BJ (cell line): ENCODE data around the gene GUCY2D. TPM values are rescaled to one million over a fixed set of nuclear protein-coding genes. Genes with fewer than 3 reads are reported as not detected.

Experiments used
- CTCF ChIA-PET: fragments of 350-600 bp; formaldehyde crosslinking; extraction: SDS; loops from one replicate; lab custom pipeline; 2021; ENCODE audit warnings: antibody characterized with exemption, inconsistent platforms; lab: Yijun Ruan, JAX
- POLR2A ChIA-PET: fragments of 300-600 bp; sonication (Branson Sonifier 250); formaldehyde crosslinking; extraction: SDS; loops from one replicate; lab custom pipeline; 2021; ENCODE audit warnings: antibody characterized with exemption; lab: Charles Lee
- DNase-seq: peaks from one replicate; pipeline ENCODE4 v3.0.0-alpha.2; 2011; ENCODE audit warnings: low read depth
- H3K27me3 ChIP-seq: 2 replicates; pipeline ENCODE4 v1.6.0; 2011; ENCODE audit warnings: low read length; ENCODE audit not compliant: control insufficient read depth, insufficient read depth
- H3K36me3 ChIP-seq: 2 replicates; pipeline ENCODE4 v1.5.1; 2011; ENCODE audit warnings: low read length; ENCODE audit not compliant: control insufficient read depth, insufficient read depth
- H3K4me3 ChIP-seq: 2 replicates; pipeline ENCODE4 v1.5.1; 2011; ENCODE audit warnings: low read depth, mild to moderate bottlenecking, control low read depth, low read length
- CTCF ChIP-seq: IDR thresholded peaks from 2 replicates; pipeline ENCODE4 v1.5.1; 2011; ENCODE audit warnings: low read depth, mild to moderate bottlenecking, control low read depth, inconsistent platforms, low read length, moderate library complexity; ENCODE audit not compliant: insufficient read depth
- polyA plus RNA-seq: library from polyadenylated mRNA; depleted of rRNA; stranded (reverse); fragments of >200 nt; gene quantifications from 2 replicates; pipeline ENCODE4 v1.2.3, GENCODE V29; 2011

GUCY2D gene
- polyA plus RNA-seq, 1 experiment: 0.01 TPM

DNA sequence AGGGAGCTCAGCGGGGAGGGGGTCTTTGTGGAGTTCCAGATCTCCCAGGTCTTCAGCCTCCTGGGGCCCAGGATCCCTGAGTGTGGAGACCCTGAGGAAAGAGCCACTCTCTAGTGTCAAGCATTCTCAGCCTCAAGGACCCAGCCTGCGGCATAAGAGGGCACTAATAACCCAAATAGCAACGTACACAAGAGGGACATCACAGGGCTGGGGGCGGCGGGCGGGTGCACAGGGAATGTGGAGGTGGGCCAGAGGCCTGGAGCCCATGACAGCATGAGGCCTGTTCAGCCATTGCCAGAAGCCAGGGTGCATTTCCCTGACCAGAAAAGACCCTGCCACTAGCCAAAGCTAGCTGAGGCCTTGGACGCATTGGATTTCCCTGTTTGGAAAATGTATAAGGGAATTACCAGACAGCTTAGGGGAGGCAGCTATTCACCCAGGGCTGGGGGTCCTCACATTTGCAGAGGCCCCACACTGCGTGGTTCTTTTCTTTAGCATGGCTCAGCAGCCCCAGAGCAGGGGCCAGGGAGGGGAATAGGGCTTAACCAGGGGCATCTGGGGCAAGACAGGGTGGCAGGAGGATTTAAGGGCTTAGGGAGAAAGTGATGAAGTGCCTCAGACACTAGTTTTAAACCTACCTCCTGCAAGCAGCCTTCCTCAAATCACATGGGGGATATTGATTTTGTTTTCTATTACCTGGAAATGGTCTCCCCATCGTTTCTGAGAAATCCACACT lies 22.9 kb downstream of the GUCY2D start:
- DNase-seq: no peak
- CTCF ChIA-PET: interaction anchor here (0.9 to 1.7 kb wide), 4 partner anchors 12 to 35 kb away, joined by 3 to 6 read pairs (median 3); no protein-coding TSS in a partner anchor
- Histone ChIP-seq H3K4me3 (no peak overlapping the region), H3K27me3 (peaks cover 12% of the 10 kb centered on the region), H3K36me3 (no peaks in the 10 kb centered on the region)
- POLR2A ChIA-PET: no interaction called here
- TF ChIP-seq CTCF: no peak

DNA sequence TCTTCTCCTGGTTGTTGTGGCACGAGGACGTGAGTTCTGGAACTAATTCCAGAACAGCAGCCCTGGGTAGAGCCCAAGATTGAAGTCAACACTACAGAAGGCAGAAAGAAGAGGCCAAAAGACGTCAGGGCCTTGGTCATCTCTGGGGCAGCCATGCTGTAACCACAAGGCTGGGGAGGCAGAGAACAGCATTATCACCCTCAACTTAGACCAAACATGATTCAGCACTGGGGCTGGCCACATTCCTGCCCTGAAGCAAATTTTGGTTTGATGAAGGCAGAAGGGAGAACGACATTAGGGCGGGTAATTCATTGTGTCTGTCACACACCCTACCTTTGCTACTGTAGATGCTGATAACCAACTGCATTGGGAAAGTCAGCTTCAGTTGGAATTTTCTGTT lies 26.7 kb downstream of the GUCY2D start:
- no peak for TF ChIP-seq CTCF
- CTCF ChIA-PET: interaction anchor here (1.7 to 2.0 kb wide), 2 partner anchors 29 to 31 kb away, joined by 3 to 5 read pairs; no protein-coding TSS in a partner anchor
- no peaks in the 10 kb centered on the region for H3K36me3 ChIP-seq

GRCh38 chr17:8031261-8031661 lies 28.8 kb downstream of the GUCY2D start:
- CTCF ChIA-PET: interaction anchor here (1.4 to 2.5 kb wide), 3 partner anchors 10 to 29 kb away, joined by 3 to 10 read pairs (median 7); no protein-coding TSS in a partner anchor
- POLR2A ChIA-PET: no interaction called here
- no peak for TF ChIP-seq CTCF
- no peak overlapping the region for H3K4me3 ChIP-seq
- peaks cover 7% of the 10 kb centered on the region for H3K27me3 ChIP-seq
- H3K36me3 ChIP-seq: no peaks in the 10 kb centered on the region
- DNase-seq: no peak

More for the DNA sequence above, 26.7 kb downstream of the GUCY2D start:
- POLR2A ChIA-PET: no interaction called here
- peaks cover 12% of the 10 kb centered on the region for H3K27me3 ChIP-seq
- peak; percentile 9 for DNase-seq
- H3K4me3 ChIP-seq: no peak overlapping the region

- Histone ChIP-seq H3K4me3 (no peak overlapping the region), H3K36me3 (no peaks in the 10 kb centered on the region), H3K27me3 (peaks cover 6% of the 10 kb centered on the region)
- DNase-seq: no peak
- CTCF ChIA-PET: interaction anchor here (1.4 to 2.5 kb wide), 3 partner anchors 10 to 29 kb away, joined by 3 to 10 read pairs (median 7); no protein-coding TSS in a partner anchor
- POLR2A ChIA-PET: no interaction called here
- TF ChIP-seq CTCF: no peak
Measured at GRCh38 chr17:8031950-8032349, 29.5 kb downstream of the GUCY2D start.

- no peak overlapping the region for H3K4me3 ChIP-seq
- POLR2A ChIA-PET: no interaction called here
Measured at GRCh38 chr17:8032442-8032841, 30.0 kb downstream of the GUCY2D start.

More at GRCh38 chr17:8032442-8032841, 30.0 kb downstream of the GUCY2D start:
- H3K36me3 ChIP-seq: no peaks in the 10 kb centered on the region
- DNase-seq: no peak
- CTCF ChIA-PET: interaction anchor here (2.5 kb wide), 2 partner anchors 9 to 25 kb away, joined by 7 to 10 read pairs; no protein-coding TSS in a partner anchor
- peaks cover 2% of the 10 kb centered on the region; the same call in 1 of the 2 replicates for H3K27me3 ChIP-seq
- no peak for TF ChIP-seq CTCF
